ENCODE data around the gene TMEM235. TPM values are rescaled to one million over a fixed set of nuclear protein-coding genes. Genes with fewer than 3 reads are reported as not detected.

Gene TMEM235
- total and polyA plus RNA-seq, 2 experiments from 2014 or later = not detected

GRCh38 chr17:78256707-78257591 lies 25.5 kb downstream of the TMEM235 start:
- no peak overlapping the region for H3K4me2 ChIP-seq
- H3K27ac Mint-ChIP-seq = no peak overlapping the region
- H3K27me3 Mint-ChIP-seq (ENCODE audit: insufficient read depth, low read depth, poor library complexity) = peaks cover 11% of the 10 kb centered on the region
- peaks cover 10% of the 10 kb centered on the region for H3F3A ChIP-seq (replicated peaks; ENCODE audit: low read depth)
- TF ChIP-seq ZNF114 (CRISPR knock-in tag; IDR thresholded peaks at IDR 0.05) (no peak), POLR2AphosphoS5 (IDR thresholded peaks at IDR 0.05; ENCODE audit: low read depth) (no peak), NANOG (IDR thresholded peaks at IDR 0.05; ENCODE audit: borderline replicate concordance) (no peak), CREB1 (CRISPR knock-in tag; IDR thresholded peaks at IDR 0.05; ENCODE audit: low read depth) (no peak), EZH2 (IDR thresholded peaks at IDR 0.05; ENCODE audit: low read depth, unreplicated experiment) (no peak), REST (IDR thresholded peaks at IDR 0.05; ENCODE audit: unreplicated experiment) (no peak), JUNB (IDR thresholded peaks at IDR 0.05; ENCODE audit: unreplicated experiment) (no peak), ZNF331 (CRISPR knock-in tag; IDR thresholded peaks at IDR 0.05; ENCODE audit: low read depth) (no peak), EZH2phosphoT487 (IDR thresholded peaks at IDR 0.05; ENCODE audit: unreplicated experiment) (no peak), ZNF462 (CRISPR knock-in tag; IDR thresholded peaks at IDR 0.05) (no peak), STAT1 (IDR thresholded peaks at IDR 0.05; ENCODE audit: unreplicated experiment) (no peak), ETS1 (IDR thresholded peaks at IDR 0.05) (no peak), CTCF (conservative IDR thresholded peaks at IDR 0.05; ENCODE audit: low read depth in 2 of 2) (no peak)
- no peak overlapping the region for H2AFZ ChIP-seq
- DNase-seq (ENCODE audit: low spot score) = no peak
- H3K4me1 ChIP-seq (ENCODE audit: insufficient read depth) = peaks cover 18% of the 10 kb centered on the region
- H3K36me3 Mint-ChIP-seq (ENCODE audit: low read depth) = no peaks in the 10 kb centered on the region
- H3K27ac ChIP-seq (ENCODE audit: low read depth) = no peak overlapping the region
- H3K4me1 Mint-ChIP-seq = peaks cover 35% of the 10 kb centered on the region
- H4K20me1 ChIP-seq (replicated peaks; ENCODE audit: insufficient read depth) = no peaks in the 10 kb centered on the region
- H3K27me3 ChIP-seq (ENCODE audit: insufficient read depth) = no peaks in the 10 kb centered on the region
- ATAC-seq = no peak
- H3K9me2 ChIP-seq (ENCODE audit: insufficient read depth) = no peaks in the 10 kb centered on the region
- no peak overlapping the region for H3K4me3 Mint-ChIP-seq
- no peaks in the 10 kb centered on the region for H3K9me3 Mint-ChIP-seq
- no peaks in the 10 kb centered on the region for H3K79me2 ChIP-seq (replicated peaks; ENCODE audit: insufficient read depth)
- no peak overlapping the region for H3K4me3 ChIP-seq
- no peaks in the 10 kb centered on the region for H3K36me3 ChIP-seq (ENCODE audit: insufficient read depth)
